SJSA1 (cell line): ENCODE measurements around the gene TOR1A. TPM values are rescaled to one million over a fixed set of nuclear protein-coding genes. Genes with fewer than 3 reads are reported as not detected.
"Not testable (repeated sequence)": the region's sequence is repeated elsewhere in the genome, so short reads cannot be mapped to it uniquely, and the experiment has no call there.

ENCODE experiments used
- DNase-seq, 2 experiments: peaks; one replicate each; pipeline ENCODE4 v3.0.0-alpha.2; 2015 to 2020; ENCODE audit warnings: low spot score in 2 of 2, low read depth in 1 of 2
- H3K27ac ChIP-seq: fragments of 250-450 bp; sonication (Bioruptor Pico); 2 replicates; pipeline ENCODE4 v1.5.1; 2020; ENCODE audit warnings: mild to moderate bottlenecking, moderate library complexity
- H3K27me3 ChIP-seq: fragments of 250-450 bp; sonication (Bioruptor Pico); replicated peaks from 2 replicates; pipeline ENCODE4 v1.5.1; 2020; ENCODE audit warnings: mild to moderate bottlenecking, moderate library complexity
- H3K36me3 ChIP-seq: fragments of 250-450 bp; sonication (Bioruptor Pico); 2 replicates; pipeline ENCODE4 v1.5.1; 2020; ENCODE audit warnings: mild to moderate bottlenecking
- H3K4me1 ChIP-seq: fragments of 250-450 bp; sonication (Bioruptor Pico); replicated peaks from 2 replicates; pipeline ENCODE4 v1.6.1; 2021; ENCODE audit warnings: mild to moderate bottlenecking
- H3K4me3 ChIP-seq: fragments of 250-450 bp; sonication (Bioruptor Pico); 2 replicates; pipeline ENCODE4 v1.5.1; 2020; ENCODE audit warnings: mild to moderate bottlenecking
- H3K9me3 ChIP-seq: fragments of 250-450 bp; sonication (Bioruptor Pico); replicated peaks from 2 replicates; pipeline ENCODE4 v1.5.1; 2020; ENCODE audit warnings: mild to moderate bottlenecking
- total RNA-seq: library from RNA; depleted of rRNA; stranded (reverse); fragments of >200 nt; shearing (Covaris generic); gene quantifications from 2 replicates; pipeline ENCODE4 v1.2.3, GENCODE V29; 2014

Gene TOR1A
- total RNA-seq, 1 experiment from 2014 or later, result 42.8 TPM

DNA sequence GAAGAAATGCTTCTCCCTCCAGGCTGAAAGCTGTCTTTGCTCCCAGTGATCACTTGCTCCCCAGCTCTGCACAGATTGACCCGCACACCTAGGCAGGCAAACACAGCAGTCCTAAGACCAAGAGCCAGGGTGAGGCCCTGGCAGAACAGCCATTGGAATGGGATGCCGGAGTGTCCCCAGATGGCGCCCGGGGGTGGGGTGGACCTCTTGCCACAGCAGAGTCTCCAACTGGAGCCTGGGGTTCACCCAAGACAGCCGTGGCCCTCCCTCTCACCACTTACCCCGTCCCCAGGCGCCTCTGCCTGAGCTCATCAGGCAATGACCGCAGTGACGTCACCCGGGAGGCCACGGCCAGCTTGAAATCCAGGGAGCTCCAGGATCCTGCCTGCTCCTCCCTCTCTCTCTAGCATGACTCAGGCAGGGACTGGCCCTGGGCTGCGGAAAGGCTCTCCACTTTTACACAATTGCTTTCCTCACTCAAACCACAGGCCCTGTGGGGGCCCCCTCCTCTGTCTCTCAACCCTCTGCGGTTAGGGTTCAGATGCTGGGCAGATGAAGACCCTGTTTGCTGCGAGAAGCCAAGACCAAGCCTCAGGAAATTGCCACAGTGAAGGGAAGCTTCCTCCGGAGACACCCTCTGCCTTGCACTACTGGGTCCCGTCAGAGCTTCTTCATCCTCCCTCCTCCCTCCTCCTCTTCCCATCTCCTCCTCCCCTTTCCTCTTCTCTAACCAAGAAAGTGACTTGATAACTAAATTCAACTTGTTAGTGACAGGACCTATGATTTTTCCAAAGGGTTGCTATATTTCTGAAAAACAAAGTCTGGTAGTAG, 46.8 kb downstream of the TOR1A start:
- Histone ChIP-seq H3K36me3 (no peaks in the 10 kb centered on the region), H3K9me3 (no peaks in the 10 kb centered on the region), H3K27me3 (no peaks in the 10 kb centered on the region), H3K4me1 (peaks cover 33% of the 10 kb centered on the region), H3K4me3 (0 out of 2 replicates have a peak overlapping the region, but pooled peaks have one; percentile 3), H3K27ac (peak overlapping the region; percentile 78)
- DNase-seq, result peak; percentile 98 to 99

- peaks cover 28% of the 10 kb centered on the region for H3K4me1 ChIP-seq
- no peaks in the 10 kb centered on the region for H3K27me3 ChIP-seq
- peak overlapping the region; percentile 78 for H3K27ac ChIP-seq
- 0 out of 2 replicates have a peak overlapping the region, but pooled peaks have one; percentile 3 for H3K4me3 ChIP-seq
- H3K36me3 ChIP-seq, result no peaks in the 10 kb centered on the region
- no peaks in the 10 kb centered on the region for H3K9me3 ChIP-seq
- DNase-seq, result no peak
These were observed 47.4 kb downstream of the TOR1A start for GRCh38 chr9:129776566-129776937.

DNA sequence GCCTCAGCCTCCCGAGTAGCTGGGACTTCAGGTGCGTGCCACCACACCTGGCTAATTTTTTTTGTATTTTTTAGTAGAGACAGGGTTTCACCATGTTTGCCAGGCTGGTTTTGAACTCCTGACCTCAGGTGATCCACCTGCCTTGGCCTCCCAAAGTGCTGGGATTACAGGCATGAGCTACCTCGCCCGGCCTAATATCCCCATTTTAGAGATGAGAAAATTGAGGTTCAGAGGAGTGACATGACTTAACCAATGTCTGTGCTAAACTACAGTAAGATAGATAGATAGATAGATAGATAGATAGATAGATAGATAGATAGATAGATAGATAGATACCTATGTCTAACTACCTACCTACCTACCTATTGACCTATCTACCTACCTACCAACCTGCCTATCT, 47.8 kb downstream of the TOR1A start:
- not testable (repeated sequence) for H3K36me3 ChIP-seq, H3K27ac ChIP-seq, H3K4me3 ChIP-seq, H3K27me3 ChIP-seq, DNase-seq, H3K9me3 ChIP-seq
- H3K4me1 ChIP-seq, result peaks cover 28% of the 10 kb centered on the region

DNA sequence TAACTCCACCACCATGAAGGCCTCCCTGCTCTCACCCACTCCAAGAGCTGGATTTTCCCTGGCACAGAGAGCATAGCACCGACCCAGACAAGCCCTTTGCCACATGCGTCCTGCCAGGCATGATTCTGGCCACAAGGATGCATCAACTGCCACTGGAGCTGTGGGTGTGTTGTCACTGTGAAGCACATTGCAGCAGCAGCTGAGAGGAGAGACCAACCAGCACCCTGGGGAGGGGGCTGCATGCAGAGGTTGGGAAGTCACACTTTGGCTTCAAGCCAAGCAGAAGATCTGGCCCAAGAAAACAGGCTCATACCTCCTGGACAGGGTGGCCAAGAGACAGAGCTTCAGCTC, 48.5 kb downstream of the TOR1A start:
- Histone ChIP-seq H3K9me3 (no peaks in the 10 kb centered on the region), H3K27ac (no peak overlapping the region), H3K4me3 (no peak overlapping the region), H3K36me3 (no peaks in the 10 kb centered on the region), H3K27me3 (no peaks in the 10 kb centered on the region), H3K4me1 (peaks cover 28% of the 10 kb centered on the region)
- no peak for DNase-seq

- no peak for DNase-seq
- Histone ChIP-seq H3K27ac (no peak overlapping the region), H3K4me1 (peaks cover 28% of the 10 kb centered on the region), H3K27me3 (no peaks in the 10 kb centered on the region), H3K36me3 (no peaks in the 10 kb centered on the region), H3K9me3 (no peaks in the 10 kb centered on the region), H3K4me3 (no peak overlapping the region)
These were observed 49.0 kb downstream of the TOR1A start for GRCh38 chr9:129774791-129775447.

GRCh38 chr9:129773262-129774048, 50.5 kb downstream of the TOR1A start:
- no peak overlapping the region for H3K27ac ChIP-seq
- peaks cover 28% of the 10 kb centered on the region for H3K4me1 ChIP-seq
- H3K27me3 ChIP-seq, result no peaks in the 10 kb centered on the region
- no peaks in the 10 kb centered on the region for H3K9me3 ChIP-seq
- no peak for DNase-seq
- H3K4me3 ChIP-seq, result no peak overlapping the region
- no peaks in the 10 kb centered on the region for H3K36me3 ChIP-seq

DNA sequence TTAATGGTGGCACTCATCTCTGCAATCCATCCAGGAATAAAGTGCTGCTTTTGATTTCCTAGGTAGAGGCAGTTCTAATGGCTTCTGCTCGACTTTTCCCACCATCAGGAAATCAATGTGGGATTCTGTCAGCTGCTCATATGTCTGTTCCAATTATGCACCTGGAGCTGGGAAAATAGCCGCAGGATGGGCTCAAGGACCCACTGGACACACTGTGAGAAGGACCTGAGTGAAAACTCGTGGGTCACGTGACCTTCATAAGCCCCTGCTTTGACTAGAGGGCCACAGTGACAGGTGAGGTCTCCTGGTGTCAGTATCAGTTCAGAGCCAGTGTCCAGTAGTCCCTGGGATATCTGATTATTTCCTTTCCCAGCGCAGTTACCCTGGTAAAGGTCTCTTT, 53.2 kb downstream of the TOR1A start:
- Histone ChIP-seq H3K4me1 (peaks cover 8% of the 10 kb centered on the region), H3K27me3 (no peaks in the 10 kb centered on the region), H3K4me3 (no peak overlapping the region), H3K27ac (no peak overlapping the region), H3K9me3 (no peaks in the 10 kb centered on the region), H3K36me3 (no peaks in the 10 kb centered on the region)
- DNase-seq, result no peak

GRCh38 chr9:129769669-129770068, 54.3 kb downstream of the TOR1A start:
- Histone ChIP-seq H3K27me3 (no peaks in the 10 kb centered on the region), H3K4me1 (peaks cover 8% of the 10 kb centered on the region), H3K36me3 (no peaks in the 10 kb centered on the region), H3K27ac (no peak overlapping the region), H3K4me3 (no peak overlapping the region), H3K9me3 (no peaks in the 10 kb centered on the region)
- DNase-seq, result no peak

DNA sequence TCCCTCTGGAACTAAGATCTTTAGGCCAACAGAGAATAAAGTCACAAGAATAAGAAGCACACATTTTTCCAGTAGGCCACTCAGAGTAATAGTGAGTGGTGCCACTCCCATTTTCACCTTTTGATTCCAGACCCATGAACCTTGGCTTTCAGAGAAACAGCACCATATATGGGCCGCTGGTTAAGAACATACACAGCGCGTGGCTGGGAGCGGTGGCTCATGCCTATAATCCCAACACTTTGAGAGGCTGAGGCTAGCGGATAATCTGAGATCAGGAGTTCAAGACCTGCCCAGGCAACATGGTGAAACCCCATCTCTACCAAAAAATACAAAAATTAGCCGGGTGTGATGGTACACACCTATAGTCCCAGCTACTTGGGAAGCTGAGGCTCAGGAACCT, 55.5 kb downstream of the TOR1A start:
- Histone ChIP-seq H3K27me3 (no peaks in the 10 kb centered on the region), H3K4me1 (peaks cover 7% of the 10 kb centered on the region), H3K4me3 (no peak overlapping the region), H3K36me3 (no peaks in the 10 kb centered on the region), H3K9me3 (no peaks in the 10 kb centered on the region), H3K27ac (no peak overlapping the region)
- no peak for DNase-seq

DNA sequence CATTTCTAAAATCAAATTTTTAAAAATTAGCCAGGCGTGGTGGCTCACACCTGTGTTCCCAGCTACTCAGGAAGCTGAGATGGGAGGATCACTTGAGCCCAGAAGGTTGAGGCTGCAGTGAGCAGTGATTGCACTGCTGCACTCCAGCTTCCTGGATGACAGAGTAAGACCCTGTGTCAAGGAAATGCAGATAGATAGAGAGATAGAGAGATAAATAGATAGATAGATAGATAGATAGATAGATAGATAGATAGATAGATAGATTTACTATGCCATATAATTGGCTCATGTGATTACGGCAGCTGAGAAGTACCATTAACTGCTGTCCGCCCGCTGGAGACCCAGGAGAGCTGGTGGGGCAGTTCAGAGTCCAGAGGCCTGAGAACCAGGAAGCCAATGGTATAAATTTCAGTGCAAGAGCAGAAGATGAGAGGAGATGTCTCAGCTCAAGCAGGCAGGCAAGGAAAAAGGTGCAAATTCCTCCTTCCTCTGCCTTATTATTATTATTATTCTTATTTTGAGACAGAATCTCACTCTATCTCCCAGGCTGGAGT, 58.1 kb downstream of the TOR1A start:
- no peaks in the 10 kb centered on the region for H3K36me3 ChIP-seq
- H3K4me1 ChIP-seq, result peaks cover 29% of the 10 kb centered on the region
- no peak for DNase-seq
- H3K27me3 ChIP-seq, result no peaks in the 10 kb centered on the region
- no peak overlapping the region for H3K27ac ChIP-seq
- no peaks in the 10 kb centered on the region for H3K9me3 ChIP-seq
- no peak overlapping the region for H3K4me3 ChIP-seq

- Histone ChIP-seq H3K27me3 (no peaks in the 10 kb centered on the region), H3K9me3 (no peaks in the 10 kb centered on the region), H3K36me3 (no peaks in the 10 kb centered on the region), H3K27ac (peak overlapping the region; percentile 89), H3K4me1 (peaks cover 30% of the 10 kb centered on the region), H3K4me3 (no peak overlapping the region)
- peak in 1 of 2 experiments; percentile 55 for DNase-seq
These were observed 60.7 kb downstream of the TOR1A start for GRCh38 chr9:129762985-129763926.
